Trophoblast cell (in vitro differentiated cells and primary cell): ENCODE measurements around the gene INHBC.

Source experiments
- DNase-seq, 2 donors: peaks; one replicate each; pipeline ENCODE4 v3.0.0-alpha.2; 2016
- H2AFZ ChIP-seq: 2 replicates; pipeline ENCODE4 v1.6.1; 2013; ENCODE audit warnings: low read length, moderate library complexity, mild to moderate bottlenecking; ENCODE audit not compliant: insufficient read depth, poor library complexity
- H2AK5ac ChIP-seq: 2 replicates; pipeline ENCODE4 v1.6.1; 2013; ENCODE audit warnings: mild to moderate bottlenecking, low read length
- H2BK120ac ChIP-seq: 2 replicates; pipeline ENCODE4 v1.6.1; 2013; ENCODE audit warnings: low read length, mild to moderate bottlenecking, moderate library complexity; ENCODE audit not compliant: insufficient read depth, poor library complexity
- H2BK12ac ChIP-seq: 2 replicates; pipeline ENCODE4 v1.6.1; 2013; ENCODE audit warnings: mild to moderate bottlenecking, low read length, moderate library complexity
- H2BK5ac ChIP-seq: 2 replicates; pipeline ENCODE4 v1.6.1; 2013; ENCODE audit warnings: low read length, low read depth, moderate library complexity, mild to moderate bottlenecking; ENCODE audit not compliant: poor library complexity
- H3K14ac ChIP-seq: 2 replicates; pipeline ENCODE4 v1.6.1; 2013; ENCODE audit warnings: mild to moderate bottlenecking, low read length
- H3K18ac ChIP-seq: 2 replicates; pipeline ENCODE4 v1.6.1; 2013; ENCODE audit warnings: mild to moderate bottlenecking, low read length
- H3K23ac ChIP-seq: 2 replicates; pipeline ENCODE4 v1.6.1; 2013; ENCODE audit warnings: low read length
- H3K27ac ChIP-seq: 2 replicates; pipeline ENCODE4 v1.5.1; 2013; ENCODE audit warnings: low read depth, mild to moderate bottlenecking, inconsistent platforms, low read length, moderate library complexity
- H3K27me3 ChIP-seq: 2 replicates; pipeline ENCODE4 v1.6.1; 2013; ENCODE audit warnings: inconsistent platforms, mild to moderate bottlenecking, low read length, moderate library complexity; ENCODE audit not compliant: insufficient read depth
- H3K36me3 ChIP-seq, 2 experiments: 1 replicate in 1 of 2; 2 replicates in 1 of 2; pipeline ENCODE4 v1.6.1; 2013; ENCODE audit warnings: low read length in 2 of 2, mild to moderate bottlenecking in 2 of 2, moderate library complexity in 1 of 2; ENCODE audit not compliant: insufficient read depth in 2 of 2, control insufficient read depth in 1 of 2
- H3K4ac ChIP-seq: 2 replicates; pipeline ENCODE4 v1.6.1; 2013; ENCODE audit warnings: low read depth, mild to moderate bottlenecking, low read length, moderate library complexity
- H3K4me1 ChIP-seq, 2 experiments: 1 replicate in 1 of 2; 2 replicates in 1 of 2; pipeline ENCODE4 v1.6.1; 2013; ENCODE audit warnings: low read length in 2 of 2, mild to moderate bottlenecking in 2 of 2, moderate library complexity in 1 of 2; ENCODE audit not compliant: insufficient read depth in 2 of 2, control insufficient read depth in 1 of 2
- H3K4me2 ChIP-seq: 2 replicates; pipeline ENCODE4 v1.6.1; 2013; ENCODE audit warnings: inconsistent platforms, mild to moderate bottlenecking, low read length, moderate library complexity
- H3K4me3 ChIP-seq: 2 replicates; pipeline ENCODE4 v1.5.1; 2013; ENCODE audit warnings: mild to moderate bottlenecking, low read depth, low read length, inconsistent platforms
- H3K79me1 ChIP-seq: one replicate; pipeline ENCODE4 v1.6.1; 2013; ENCODE audit warnings: low read length
- H3K79me2 ChIP-seq: 2 replicates; pipeline ENCODE4 v1.6.1; 2013; ENCODE audit warnings: low read length, mild to moderate bottlenecking; ENCODE audit not compliant: control insufficient read depth, insufficient read depth, poor library complexity
- H3K9ac ChIP-seq: 2 replicates; pipeline ENCODE4 v1.6.1; 2013; ENCODE audit warnings: mild to moderate bottlenecking, low read length
- H3K9me3 ChIP-seq: 2 replicates; pipeline ENCODE4 v1.6.1; 2013; ENCODE audit warnings: low read depth, mild to moderate bottlenecking, control low read depth, inconsistent platforms, low read length; ENCODE audit not compliant: insufficient read depth
- H4K12ac ChIP-seq: 2 replicates; pipeline ENCODE4 v1.6.1; 2013; ENCODE audit warnings: low read depth, mild to moderate bottlenecking, low read length, moderate library complexity
- H4K8ac ChIP-seq: 2 replicates; pipeline ENCODE4 v1.6.1; 2013; ENCODE audit warnings: low read depth, mild to moderate bottlenecking, low read length, moderate library complexity
- H4K91ac ChIP-seq: one replicate; pipeline ENCODE4 v1.6.1; 2013; ENCODE audit warnings: low read depth, mild to moderate bottlenecking, low read length, moderate library complexity
- WGBS: extraction: QIAGEN DNeasy Blood & Tissue Kit; methylation state at CpG from one replicate; pipeline ENCODE4 v1.1.7; 2013; ENCODE audit warnings: missing lambda C conversion rate; ENCODE audit not compliant: insufficient read length, insufficient coverage; ENCODE audit errors: extremely low coverage; 5-methylcytosine and 5-hydroxymethylcytosine counted together

INHBC gene

DNA sequence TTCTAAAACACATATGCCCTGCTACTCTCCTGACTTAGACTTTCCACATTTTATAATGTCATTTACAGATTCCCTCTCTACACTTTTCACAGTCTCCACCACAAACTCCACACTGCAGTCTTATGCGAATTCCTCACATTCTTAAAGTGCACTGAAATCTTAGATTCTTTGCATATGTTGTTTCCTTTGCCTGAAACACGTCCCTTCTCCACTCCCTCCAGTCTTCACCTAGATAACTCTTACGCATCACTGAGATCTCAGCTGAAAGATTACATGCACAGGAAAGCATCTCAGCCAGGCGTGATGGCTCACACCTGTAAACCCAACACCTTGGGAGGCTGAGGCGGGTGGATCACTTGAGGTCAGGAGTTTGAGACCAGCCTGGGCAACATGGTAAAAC lies 48.9 kb downstream of the INHBC start:
- H3K79me1 ChIP-seq: peaks cover 3% of the 10 kb centered on the region
- no peak overlapping the region for H4K12ac ChIP-seq
- H3K27ac ChIP-seq: no peak overlapping the region
- no peak overlapping the region for H3K18ac ChIP-seq
- no peak overlapping the region for H2BK12ac ChIP-seq
- H3K79me2 ChIP-seq: peaks cover 5% of the 10 kb centered on the region
- no CpG with 5 or more reads among the region's 5 CpGs for WGBS
- no peak overlapping the region for H3K14ac ChIP-seq
- no peak overlapping the region for H2AFZ ChIP-seq
- no peak overlapping the region for H2AK5ac ChIP-seq
- no peak overlapping the region for H4K8ac ChIP-seq
- H2BK120ac ChIP-seq: no peak overlapping the region
- no peak overlapping the region for H3K4me3 ChIP-seq
- H3K4me1 ChIP-seq: peaks cover 3 to 4% of the 10 kb centered on the region in 2 experiments
- no peak overlapping the region for H3K4me2 ChIP-seq
- no peak overlapping the region for H3K9ac ChIP-seq
- no peak overlapping the region for H2BK5ac ChIP-seq
- H4K91ac ChIP-seq: no peak overlapping the region
- no peak overlapping the region for H3K4ac ChIP-seq
- peak; percentile 87 to 94 for DNase-seq
- no peaks in the 10 kb centered on the region for H3K9me3 ChIP-seq
- no peak overlapping the region for H3K23ac ChIP-seq
- no peaks in the 10 kb centered on the region for H3K36me3 ChIP-seq
- H3K27me3 ChIP-seq: no peaks in the 10 kb centered on the region

DNA sequence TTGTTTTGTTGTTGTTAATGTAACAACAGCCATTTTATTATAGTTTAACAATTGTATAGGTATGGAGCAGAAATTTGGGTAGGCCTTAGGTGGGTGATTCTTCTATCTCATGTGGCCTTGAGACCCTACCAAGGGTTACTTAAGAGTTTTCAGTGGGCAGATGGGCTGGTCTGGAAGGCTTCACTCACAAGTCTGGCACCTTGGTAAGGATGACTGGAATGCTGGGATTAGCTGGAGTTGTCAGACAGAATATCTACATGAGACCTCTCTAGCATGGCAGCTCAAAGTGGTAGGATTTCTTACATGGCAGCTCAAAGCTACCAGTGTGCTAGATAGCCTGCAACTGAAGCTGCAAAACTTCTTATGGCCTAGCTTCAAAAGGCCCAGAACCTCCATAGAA lies 51.1 kb downstream of the INHBC start:
- Histone ChIP-seq H3K14ac (no peak overlapping the region), H3K36me3 (peaks cover 13 to 15% of the 10 kb centered on the region in 2 experiments), H2AK5ac (no peak overlapping the region), H3K23ac (no peak overlapping the region), H3K27ac (no peak overlapping the region), H3K27me3 (no peaks in the 10 kb centered on the region), H3K9ac (no peak overlapping the region), H3K4me1 (peaks cover 6 to 12% of the 10 kb centered on the region in 2 experiments), H4K8ac (no peak overlapping the region), H2BK12ac (no peak overlapping the region), H2AFZ (no peak overlapping the region), H3K18ac (no peak overlapping the region), H2BK120ac (no peak overlapping the region), H3K4ac (no peak overlapping the region), H4K12ac (no peak overlapping the region), H3K4me2 (no peak overlapping the region), H4K91ac (no peak overlapping the region), H2BK5ac (no peak overlapping the region), H3K9me3 (no peaks in the 10 kb centered on the region), H3K79me1 (peaks cover 3% of the 10 kb centered on the region), H3K79me2 (peaks cover 8% of the 10 kb centered on the region), H3K4me3 (no peak overlapping the region)
- DNase-seq: no peak

DNA sequence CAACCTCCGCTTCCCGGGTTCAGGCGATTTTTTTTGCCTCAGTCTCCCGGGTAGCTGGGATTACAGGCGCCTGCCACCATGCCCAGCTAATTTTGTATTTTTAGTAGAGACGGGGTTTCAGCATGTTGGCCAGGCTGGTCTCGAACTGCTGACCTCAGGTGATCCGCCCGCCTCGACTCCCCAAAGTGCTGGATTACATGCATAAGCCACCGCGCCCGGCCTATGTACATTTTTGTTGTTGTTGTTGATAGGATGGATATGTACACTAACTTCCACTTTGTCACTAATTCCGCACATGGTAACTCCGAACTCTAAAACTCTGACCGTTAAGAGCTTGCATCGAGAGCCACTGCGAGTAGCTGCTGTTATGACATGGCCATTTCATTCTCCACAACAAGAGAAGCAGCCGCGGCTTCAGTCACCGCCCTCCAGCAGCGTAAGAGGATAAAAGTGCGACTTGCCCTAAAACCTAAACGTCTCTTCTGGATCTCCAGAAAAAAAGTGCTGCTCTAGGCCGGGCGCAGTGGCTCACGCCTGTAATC lies 52.5 kb downstream of the INHBC start:
- peaks cover 8% of the 10 kb centered on the region for H3K79me2 ChIP-seq
- peak overlapping the region; percentile 48 for H2AFZ ChIP-seq
- no peak overlapping the region for H2BK5ac ChIP-seq
- H3K23ac ChIP-seq: no peak overlapping the region
- no peak overlapping the region for H2BK12ac ChIP-seq
- peaks cover 16 to 24% of the 10 kb centered on the region in 2 experiments for H3K36me3 ChIP-seq
- H3K9ac ChIP-seq: no peak overlapping the region
- no CpG with 5 or more reads among the region's 27 CpGs for WGBS
- no peaks in the 10 kb centered on the region for H3K27me3 ChIP-seq
- H3K4me2 ChIP-seq: peak overlapping the region; percentile 47
- H4K8ac ChIP-seq: peak overlapping the region; percentile 85
- H3K4me3 ChIP-seq: no peak overlapping the region
- no peak overlapping the region for H2AK5ac ChIP-seq
- no peak overlapping the region for H2BK120ac ChIP-seq
- H3K18ac ChIP-seq: no peak overlapping the region
- peak overlapping the region; percentile 65 for H4K12ac ChIP-seq
- no peak for DNase-seq
- H3K79me1 ChIP-seq: peaks cover 3% of the 10 kb centered on the region
- no peak overlapping the region for H3K4ac ChIP-seq
- no peak overlapping the region for H4K91ac ChIP-seq
- H3K27ac ChIP-seq: no peak overlapping the region
- no peak overlapping the region for H3K14ac ChIP-seq
- peaks cover 6 to 12% of the 10 kb centered on the region in 2 experiments for H3K4me1 ChIP-seq
- no peaks in the 10 kb centered on the region for H3K9me3 ChIP-seq

DNA sequence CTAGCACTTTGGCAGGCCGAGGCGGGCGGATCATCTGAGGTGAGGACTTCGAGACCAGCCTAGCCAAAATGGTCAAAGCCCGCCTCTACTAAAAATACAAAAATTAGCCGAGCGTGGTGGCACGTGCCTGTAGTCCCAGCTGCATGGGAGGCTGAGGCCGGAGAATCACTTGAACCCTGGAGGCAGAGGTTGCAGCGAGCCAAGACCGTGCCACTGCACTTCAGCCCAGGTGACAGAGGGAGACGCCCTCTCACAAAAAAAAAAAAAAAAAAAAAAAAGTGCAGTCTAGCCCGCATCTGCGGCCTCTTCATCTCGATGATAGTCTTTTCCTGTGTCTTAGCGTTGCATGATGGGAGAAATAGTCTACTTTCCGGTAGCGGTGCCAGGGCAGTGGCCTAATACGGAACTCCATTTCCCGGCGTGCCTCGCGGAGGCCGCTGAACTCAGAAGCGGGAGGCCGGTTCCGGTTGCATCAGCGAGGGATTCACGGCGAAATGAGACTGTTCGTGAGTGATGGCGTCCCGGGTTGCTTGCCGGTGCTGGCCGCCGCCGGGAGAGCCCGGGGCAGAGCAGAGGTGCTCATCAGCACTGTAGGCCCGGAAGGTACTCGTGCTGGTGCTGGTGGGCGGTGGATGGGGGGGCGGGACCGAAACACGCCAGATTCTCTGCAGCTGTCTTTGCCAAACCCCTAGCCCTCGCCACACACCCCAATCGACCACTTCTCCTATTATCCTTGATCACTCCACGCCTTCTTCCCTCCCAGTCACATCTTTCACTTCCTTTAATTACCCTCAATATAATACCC lies 53.2 kb downstream of the INHBC start, which contains the start of gene MARS1:
Gene MARS1, plus strand, starts transcription at position 472 of the 805 bp plus-strand sequence. Its CDS starts 23 bp downstream, at position 495.
- Histone ChIP-seq H3K18ac (peak within 1 kb of the TSS; percentile 64), H3K4ac (peak within 1 kb of the TSS; percentile 88), H2BK120ac (peak within 1 kb of the TSS; percentile 36), H3K4me3 (peak within 1 kb of the TSS; percentile 99), H3K27me3 (no peaks in the 10 kb centered on the region), H3K14ac (peak within 1 kb of the TSS; percentile 76), H4K8ac (peak within 1 kb of the TSS; percentile 85), H4K91ac (peak within 1 kb of the TSS; percentile 91), H3K23ac (no peak within 1 kb of the TSS), H3K79me1 (peaks cover 3% of the 10 kb centered on the region), H2AFZ (peak within 1 kb of the TSS; percentile 77), H3K4me2 (peak within 1 kb of the TSS; percentile 90), H3K4me1 (peaks cover 6 to 12% of the 10 kb centered on the region in 2 experiments), H2BK5ac (peak within 1 kb of the TSS; percentile 65), H3K36me3 (peaks cover 20 to 29% of the 10 kb centered on the region in 2 experiments), H2AK5ac (peak within 1 kb of the TSS; percentile 53), H3K9me3 (no peaks in the 10 kb centered on the region), H3K9ac (peak within 1 kb of the TSS; percentile 98), H2BK12ac (no peak within 1 kb of the TSS), H3K79me2 (peaks cover 8% of the 10 kb centered on the region), H4K12ac (peak within 1 kb of the TSS; percentile 89), H3K27ac (peak within 1 kb of the TSS; percentile 49)
- DNase-seq: peak; percentile 94 to 98
- WGBS: 100% methylated on average over 1 of the region's 47 CpGs
